ENCODE measurements around the gene ZNRD2. TPM values are rescaled to one million over a fixed set of nuclear protein-coding genes. Genes with fewer than 3 reads are reported as not detected.
A peak's percentile ranks its signal among the peaks of the same experiment; 100 is the strongest.
"Not testable (repeated sequence)": the region's sequence is repeated elsewhere in the genome, so short reads cannot be mapped to it uniquely, and the experiment has no call there.

The ZNRD2 gene
- total RNA-seq, 2 donors from 2014 or later = 24.6 to 35.0 TPM

- ATAC-seq; intact Hi-C loops (cut with DNase I); DNase-seq: not testable (repeated sequence)
These were observed 5.3 kb upstream of the ZNRD2 start for GRCh38 chr11:65564879-65565559.

DNA sequence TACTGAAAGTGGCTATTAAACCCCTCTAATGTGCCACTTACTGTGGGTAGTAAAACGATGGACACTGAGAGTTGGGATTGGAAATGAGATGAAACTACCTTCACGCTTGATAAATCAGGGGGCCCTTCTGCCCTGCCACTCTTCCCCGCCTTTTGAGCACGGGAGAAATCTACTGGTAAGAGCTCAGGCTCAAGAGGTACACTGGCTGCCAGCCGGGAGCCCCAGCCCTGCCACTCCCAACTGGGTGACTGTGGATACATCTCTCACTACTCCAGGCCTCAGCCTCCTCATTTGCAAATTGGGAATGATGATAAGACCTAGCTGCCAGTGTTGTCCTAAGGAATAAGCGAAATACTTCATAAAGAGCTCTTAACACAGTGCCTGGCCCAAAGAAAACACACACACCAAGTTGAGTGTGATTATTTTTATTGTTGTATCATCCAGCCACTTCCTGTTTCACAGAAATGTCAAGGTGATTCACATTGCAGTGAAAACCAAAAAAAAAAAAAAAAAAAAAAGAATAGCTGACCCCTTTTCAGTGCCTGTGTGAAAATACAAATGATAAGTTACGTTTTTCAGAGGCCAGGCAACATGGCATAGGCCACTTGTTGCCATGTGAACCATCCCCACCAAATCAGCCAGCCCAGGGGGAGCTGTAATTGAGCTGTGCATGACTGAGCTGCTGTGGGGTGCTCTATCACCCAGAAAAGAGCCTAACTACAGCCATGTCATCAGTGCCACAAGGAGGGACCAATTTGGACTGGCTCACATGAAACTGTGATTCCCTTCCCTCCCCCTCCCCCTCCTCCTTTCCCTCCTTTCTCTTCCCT, 4.4 kb upstream of the ZNRD2 start:
- DNase-seq = no peak
- intact Hi-C loops (cut with DNase I) = no loop called here
- ATAC-seq = no peak

- DNase-seq = no peak
- ATAC-seq = peak; percentile 16 to 21
- intact Hi-C loops (cut with DNase I) = no loop called here
These were observed 909 bp upstream of the ZNRD2 start for GRCh38 chr11:65569164-65569972.

DNA sequence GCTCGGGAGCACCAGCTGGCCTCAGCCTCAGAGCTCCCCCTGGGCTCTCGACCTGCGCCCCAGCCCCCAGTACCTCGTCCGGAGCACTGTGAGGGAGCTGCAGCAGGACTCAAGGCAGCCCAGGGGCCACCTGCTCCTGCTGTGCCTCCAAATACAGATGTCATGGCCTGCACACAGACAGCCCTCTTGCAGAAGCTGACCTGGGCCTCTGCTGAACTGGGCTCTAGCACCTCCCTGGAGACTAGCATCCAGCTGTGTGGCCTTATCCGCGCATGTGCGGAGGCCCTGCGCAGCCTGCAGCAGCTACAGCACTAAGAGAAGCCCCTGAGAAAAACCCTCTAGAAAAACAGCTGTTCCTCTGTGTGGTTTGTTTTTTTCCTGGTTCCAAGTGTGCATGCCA, 1.1 kb downstream of the ZNRD2 start:
- intact Hi-C loops (cut with DNase I) = no loop called here
- ATAC-seq (no peak), DNase-seq (no peak)

GRCh38 chr11:65571940-65572339, 1.7 kb downstream of the ZNRD2 start:
- no peak for ATAC-seq
- intact Hi-C loops (cut with DNase I) = no loop called here
- DNase-seq = no peak

DNA sequence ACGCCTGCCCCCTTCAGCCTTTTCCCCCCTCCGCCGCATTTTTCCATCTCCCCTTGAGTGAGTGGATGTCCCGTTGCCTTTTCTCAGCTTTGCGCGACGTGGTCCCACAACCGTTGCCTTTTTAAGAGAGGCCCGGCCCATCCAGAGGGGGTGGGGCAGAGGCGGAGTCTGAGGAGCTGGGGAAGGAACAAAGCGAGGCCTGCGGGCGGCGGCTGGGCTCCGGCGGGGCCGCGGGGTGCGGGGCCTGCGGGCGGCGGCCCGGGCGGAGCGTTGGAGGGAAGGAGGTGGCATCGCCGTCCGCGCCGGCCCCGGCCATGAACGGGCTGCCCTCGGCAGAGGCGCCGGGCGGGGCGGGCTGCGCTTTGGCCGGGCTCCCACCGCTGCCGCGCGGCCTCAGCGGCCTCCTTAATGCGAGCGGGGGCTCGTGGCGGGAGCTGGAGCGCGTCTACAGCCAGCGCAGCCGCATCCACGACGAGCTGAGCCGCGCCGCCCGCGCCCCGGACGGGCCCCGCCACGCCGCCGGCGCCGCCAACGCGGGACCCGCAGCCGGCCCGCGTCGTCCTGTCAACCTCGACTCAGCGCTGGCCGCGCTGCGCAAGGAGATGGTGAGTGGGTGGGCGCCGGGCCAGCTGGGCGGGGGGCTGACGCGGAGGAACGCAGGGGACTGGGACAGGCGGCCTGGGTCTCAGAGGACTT, 2.2 kb downstream of the ZNRD2 start, which contains the start of gene FAM89B:
Gene FAM89B (plus strand): TSS at position 183 of the 696 bp plus-strand sequence. CDS start 132 bp downstream, at position 315.
- ATAC-seq (peak; percentile 13 to 16), DNase-seq (peak; percentile 95)
- intact Hi-C loops (cut with DNase I) = no loop called here

- intact Hi-C loops (cut with DNase I) = no loop called here
- ATAC-seq = no peak
- DNase-seq = no peak
These were observed 3.3 kb downstream of the ZNRD2 start for GRCh38 chr11:65573391-65574079.

DNA sequence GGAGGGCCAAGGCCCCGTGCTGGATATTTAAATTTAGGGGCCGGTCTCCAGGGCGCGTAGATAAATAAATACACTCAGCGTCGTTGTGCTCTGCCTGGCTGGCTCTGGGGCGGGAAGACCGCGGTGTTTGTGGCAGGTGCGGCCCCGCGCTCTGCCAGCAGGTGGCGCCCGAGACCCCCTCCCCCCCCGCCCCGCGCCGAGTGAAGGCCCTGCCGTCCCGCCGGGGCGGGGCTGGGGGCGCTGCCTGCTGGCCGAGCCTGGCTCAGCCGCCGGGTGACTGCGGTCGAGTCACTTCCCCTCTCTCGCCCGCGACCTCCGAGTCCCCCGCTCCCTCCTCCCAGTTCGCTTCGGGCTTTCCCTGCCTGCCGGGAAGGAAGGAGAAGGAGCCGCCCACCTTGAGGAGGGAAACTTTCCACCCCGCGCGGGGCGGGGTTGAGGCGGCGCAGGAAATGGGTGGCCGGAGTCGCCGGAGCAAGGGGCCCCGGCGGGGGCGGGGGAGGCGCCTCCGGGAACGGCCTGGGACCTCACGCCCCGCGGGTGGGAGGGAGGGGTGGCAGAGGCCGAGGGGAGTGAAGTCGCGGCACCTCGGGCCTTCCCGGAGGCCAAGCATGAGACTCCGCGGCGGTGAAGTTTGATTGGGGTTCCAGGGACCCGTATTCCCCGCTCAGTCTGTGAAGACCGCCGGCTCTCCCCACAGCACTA, 4.0 kb downstream of the ZNRD2 start:
- intact Hi-C loops (cut with DNase I) = no loop called here
- peak; percentile 96 for DNase-seq
- ATAC-seq = peak; percentile 48 to 65

DNA sequence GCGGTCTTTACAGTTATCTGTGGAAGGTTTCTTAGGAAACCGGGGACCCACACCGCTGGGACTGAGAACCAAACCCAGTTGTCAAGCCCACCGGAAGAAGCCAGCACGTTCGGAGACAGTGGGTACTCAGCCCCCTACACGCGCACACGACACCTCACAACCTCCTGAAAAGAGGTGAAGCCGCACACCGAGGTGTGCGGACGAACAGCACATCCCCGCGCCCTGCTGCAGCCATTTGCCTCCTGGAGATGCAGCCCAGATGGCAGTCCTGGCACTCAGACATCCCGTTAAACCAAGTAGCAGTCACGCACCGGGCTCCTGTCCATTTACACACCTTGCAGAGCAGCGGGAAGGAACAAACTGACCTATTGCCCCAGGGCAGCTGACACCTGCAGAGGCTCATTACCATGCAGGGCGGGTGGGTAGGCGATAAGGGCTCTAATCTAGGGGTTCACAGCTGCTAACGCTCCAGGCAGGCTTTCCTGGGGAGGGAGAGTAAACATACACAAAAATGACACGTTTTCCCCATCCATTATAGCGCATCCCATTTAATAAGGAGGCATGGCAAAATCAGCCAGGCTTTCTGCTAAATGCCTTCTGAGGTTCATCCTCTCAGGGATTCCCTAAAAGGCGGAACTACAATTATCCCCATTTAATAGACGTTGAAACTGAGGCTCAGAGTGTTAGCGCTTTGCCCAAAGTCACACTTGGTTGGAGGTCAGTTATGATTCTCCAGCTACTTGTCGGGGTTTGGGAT, 4.7 kb downstream of the ZNRD2 start:
- no peak for ATAC-seq
- DNase-seq = no peak
- intact Hi-C loops (cut with DNase I) = loop anchor here in 1 of 2 donors (5.0 kb wide), 1 partner anchor 37 kb away; the partner anchor contains the start of gene MAP3K11

DNA sequence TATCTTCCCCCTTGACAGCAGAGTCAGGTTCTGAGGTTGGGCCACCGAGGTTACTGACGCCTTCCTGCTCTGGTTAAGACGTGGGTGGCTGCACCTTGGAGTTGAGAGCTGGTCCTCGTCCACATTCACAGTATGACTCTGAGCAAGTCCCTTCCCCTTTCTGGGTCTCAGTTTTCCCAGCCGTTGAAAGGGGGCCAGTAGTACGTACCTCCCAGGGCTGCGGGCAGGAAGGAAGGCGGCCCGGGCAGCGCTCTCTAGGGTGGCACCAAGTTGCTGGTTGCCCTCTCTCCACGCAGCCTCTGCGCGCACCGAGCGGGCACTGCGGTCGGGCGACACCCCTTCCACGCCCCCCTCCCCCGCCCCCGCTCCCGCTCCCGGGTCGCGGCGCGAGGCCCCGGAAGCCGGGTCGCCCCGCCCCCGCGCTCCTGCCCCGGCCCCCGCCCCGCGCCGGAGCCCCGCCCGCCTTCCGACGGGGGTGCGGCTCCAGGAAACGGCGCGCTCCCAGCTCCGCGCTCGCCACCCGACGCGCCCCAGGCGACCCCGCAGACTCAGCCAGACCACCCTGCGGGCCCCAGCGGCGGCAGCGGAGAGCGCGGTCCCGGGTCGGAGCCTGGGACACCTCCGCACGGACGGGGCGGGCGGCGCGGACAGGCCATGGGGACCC, 5.4 kb downstream of the ZNRD2 start, which contains the start of gene EHBP1L1:
Gene EHBP1L1 (plus strand): TSS at position 486 of the 664 bp plus-strand sequence. CDS start 250 bp downstream, outside the sequence.
- peak; percentile 15 to 39 for ATAC-seq
- intact Hi-C loops (cut with DNase I) = loop anchor here in 1 of 2 donors (5.0 kb wide), 1 partner anchor 37 kb away; the partner anchor contains the start of gene MAP3K11
- peak; percentile 80 for DNase-seq

DNA sequence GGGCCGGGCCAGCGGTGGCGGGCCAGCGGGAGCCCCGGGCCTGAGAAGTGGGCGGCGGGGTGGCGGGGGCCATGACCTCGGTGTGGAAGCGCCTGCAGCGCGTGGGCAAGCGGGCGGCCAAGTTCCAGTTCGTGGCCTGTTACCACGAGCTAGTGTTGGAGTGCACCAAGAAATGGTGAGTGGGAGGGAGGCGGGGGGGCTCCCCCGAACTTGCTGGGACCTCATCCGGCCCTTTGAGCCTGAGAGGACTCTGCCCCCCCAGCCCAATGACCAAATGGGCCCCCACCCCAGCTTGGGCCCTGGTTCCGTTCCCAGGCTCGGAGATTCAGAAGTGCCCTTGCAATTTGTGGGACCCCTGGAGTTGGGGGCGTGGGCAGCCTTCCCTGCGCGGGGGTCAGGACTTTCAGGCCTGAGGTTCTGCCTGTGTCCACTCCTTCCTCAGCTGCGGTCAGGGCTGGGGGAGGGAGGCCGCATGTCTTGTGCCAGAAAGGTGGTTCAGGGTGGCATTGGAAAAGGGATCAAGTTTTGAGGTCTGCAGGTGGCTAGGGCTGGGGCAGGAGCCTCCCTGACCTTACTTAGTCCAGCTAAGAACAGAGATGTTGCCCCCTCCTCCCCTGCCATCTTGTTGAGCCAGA, 6.1 kb downstream of the ZNRD2 start:
- intact Hi-C loops (cut with DNase I) = loop anchor here in 1 of 2 donors (5.0 kb wide), 1 partner anchor 36 kb away; the partner anchor contains the start of gene MAP3K11
- ATAC-seq (no peak), DNase-seq (peak; percentile 59)

GRCh38 chr11:65576867-65577755, 6.8 kb downstream of the ZNRD2 start:
- peak; percentile 14 to 61 for ATAC-seq
- intact Hi-C loops (cut with DNase I) = loop anchor here in 1 of 2 donors (5.0 kb wide), 1 partner anchor 35 kb away; the partner anchor contains the start of gene MAP3K11
- DNase-seq = peak; percentile 84

- DNase-seq = no peak
- intact Hi-C loops (cut with DNase I) = loop anchor here in 1 of 2 donors (5.0 kb wide), 1 partner anchor 35 kb away; the partner anchor contains the start of gene MAP3K11
- no peak for ATAC-seq
These were observed 7.5 kb downstream of the ZNRD2 start for GRCh38 chr11:65577756-65578109.

DNA sequence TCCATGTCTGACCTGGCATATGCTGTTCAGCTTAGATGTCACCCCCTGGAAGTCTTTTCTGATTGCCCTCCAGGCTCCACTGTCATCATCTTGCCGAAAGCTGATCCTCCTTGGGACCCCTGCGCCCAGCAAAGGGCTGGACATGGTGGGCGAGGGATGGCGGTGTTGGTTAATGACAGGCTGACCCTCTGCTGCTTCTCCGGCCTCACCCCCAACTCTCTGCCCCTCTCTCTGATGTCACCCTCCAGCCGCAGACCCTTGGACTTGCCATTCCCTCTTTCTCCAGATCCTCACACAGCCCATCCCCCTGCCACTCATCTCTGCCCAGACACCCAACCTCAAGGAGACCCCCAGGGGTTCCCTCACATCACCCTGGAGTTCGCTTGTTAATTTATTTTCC, 7.9 kb downstream of the ZNRD2 start:
- intact Hi-C loops (cut with DNase I) = loop anchor here in 1 of 2 donors (5.0 kb wide), 1 partner anchor 34 kb away; the partner anchor contains the start of gene MAP3K11
- DNase-seq (no peak), ATAC-seq (no peak)
